GM12892 (cell line): ENCODE data around the gene TEFM. TPM values are rescaled to one million over a fixed set of nuclear protein-coding genes. Genes with fewer than 3 reads are reported as not detected.
"Not testable (repeated sequence)": the region's sequence is repeated elsewhere in the genome, so short reads cannot be mapped to it uniquely, and the experiment has no call there.

Experiments used
- DNase-seq: peaks from one replicate; pipeline ENCODE4 v3.0.0; 2011; ENCODE audit not compliant: insufficient read length
- FAIRE-seq: peaks from 2 replicates; lab custom pipeline; 2011; peaks lifted over from hg19 to GRCh38; lab: Jason Lieb, UNC
- POLR2A ChIP-seq: IDR thresholded peaks from 2 replicates; pipeline ENCODE4 v1.6.1; 2011; ENCODE audit warnings: low read depth, low read length, control low read depth
- POLR2AphosphoS5 ChIP-seq: IDR thresholded peaks from 2 replicates; pipeline ENCODE4 v1.6.1; 2011; ENCODE audit warnings: low read depth, low read length, control low read depth
- TAF1 ChIP-seq: IDR thresholded peaks from 2 replicates; pipeline ENCODE4 v1.6.1; 2011; ENCODE audit warnings: low read depth, mild to moderate bottlenecking, control low read depth, low read length, borderline replicate concordance
- polyA plus RNA-seq: library from polyadenylated mRNA; unstranded; fragments of >200 nt; gene quantifications from one replicate; pipeline ENCODE4 v1.2.1, GENCODE V29; 2012; ENCODE audit warnings: missing spikeins, inconsistent platforms; ENCODE audit not compliant: missing spikeins

The TEFM gene
- polyA plus RNA-seq, result 21.5 TPM

- FAIRE-seq (peak; percentile 94), DNase-seq (peak; percentile 82)
- TF ChIP-seq POLR2A (peak; percentile 88; the same call in 1 of the 2 replicates), TAF1 (peak; percentile 91), POLR2AphosphoS5 (peak; percentile 51)
Observed at GRCh38 chr17:30906101-30906911, at the start of gene TEFM. TSS of gene TEFM (minus strand) at chr17:30906238. CDS start at chr17:30906198, 40 bp downstream.

GRCh38 chr17:30954046-30954830 lies 48.2 kb upstream of the TEFM start:
- FAIRE-seq (no peak), DNase-seq (no peak)

GRCh38 chr17:30952638-30953393 lies 46.8 kb upstream of the TEFM start:
- peak; percentile 65 for FAIRE-seq
- no peak for TF ChIP-seq TAF1
- TF ChIP-seq POLR2A, result no peak
- TF ChIP-seq POLR2AphosphoS5, result no peak
- no peak for DNase-seq

More at GRCh38 chr17:30954046-30954830, 48.2 kb upstream of the TEFM start:
- TF ChIP-seq POLR2A, result no peak
- no peak for TF ChIP-seq TAF1
- no peak for TF ChIP-seq POLR2AphosphoS5

- FAIRE-seq (no peak), DNase-seq (no peak)
- TF ChIP-seq POLR2AphosphoS5, result no peak
- no peak for TF ChIP-seq TAF1
- no peak for TF ChIP-seq POLR2A
Observed at GRCh38 chr17:30950669-30951399, 44.8 kb upstream of the TEFM start.

- TF ChIP-seq TAF1 (no peak), POLR2AphosphoS5 (no peak), POLR2A (no peak)
- FAIRE-seq (no peak), DNase-seq (no peak)
Observed at GRCh38 chr17:30950189-30950588, 44.2 kb upstream of the TEFM start.

GRCh38 chr17:30947796-30948195 lies 41.8 kb upstream of the TEFM start:
- DNase-seq (no peak), FAIRE-seq (no peak)
- no peak for TF ChIP-seq POLR2A
- TF ChIP-seq POLR2AphosphoS5, result no peak
- no peak for TF ChIP-seq TAF1

GRCh38 chr17:30942308-30943079 lies 36.5 kb upstream of the TEFM start:
- no peak for FAIRE-seq
- no peak for DNase-seq
- TF ChIP-seq POLR2A (no peak), TAF1 (no peak), POLR2AphosphoS5 (no peak)

- peak; percentile 48 for DNase-seq
- FAIRE-seq, result peak; percentile 17
- no peak for TF ChIP-seq POLR2AphosphoS5
- no peak for TF ChIP-seq TAF1
- TF ChIP-seq POLR2A, result no peak
Observed at GRCh38 chr17:30939051-30939689, 33.1 kb upstream of the TEFM start.

GRCh38 chr17:30933966-30934365 lies 27.9 kb upstream of the TEFM start:
- FAIRE-seq, result no peak
- DNase-seq, result no peak
- TF ChIP-seq POLR2A (no peak), TAF1 (no peak), POLR2AphosphoS5 (no peak)

GRCh38 chr17:30931582-30931981 lies 25.5 kb upstream of the TEFM start:
- FAIRE-seq, DNase-seq: not testable (repeated sequence)
